ENCODE measurements around the gene STAT6. TPM values are rescaled to one million over a fixed set of nuclear protein-coding genes. Genes with fewer than 3 reads are reported as not detected.

The STAT6 gene
- total RNA-seq, 1 experiment from 2014 or later = 44.2 TPM

DNA sequence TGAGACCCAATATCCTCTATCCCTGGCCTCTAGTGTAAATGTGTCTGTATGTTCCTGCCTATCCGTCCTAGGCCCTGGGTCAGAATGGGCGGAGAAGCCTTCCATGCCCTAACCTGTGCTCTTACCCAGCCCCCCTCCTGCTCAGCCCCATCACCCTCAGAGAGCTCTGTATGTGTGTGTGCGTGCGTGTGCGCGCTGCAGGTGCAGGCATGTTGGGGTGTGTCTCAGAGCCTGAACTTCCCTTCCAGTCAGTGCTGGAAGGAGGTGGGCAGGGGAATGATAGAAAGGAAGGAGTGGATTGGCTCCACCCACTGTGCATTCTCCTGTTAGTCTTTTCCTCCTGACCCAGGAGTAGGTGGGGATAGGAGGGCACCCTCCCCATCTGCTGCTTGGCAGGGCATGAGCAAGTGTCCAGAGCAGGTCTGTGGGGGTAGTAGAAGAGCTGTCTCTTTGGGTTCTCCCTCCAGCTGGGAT, 15.0 kb downstream of the STAT6 start:
- TSS peak; percentile 55 for BruUV-seq (replicated peaks)
- no peak for DNase-seq
- peaks cover 9% of the 10 kb centered on the region for H3K4me1 Mint-ChIP-seq (ENCODE audit: low read depth, unreplicated experiment)
- H3K36me3 Mint-ChIP-seq (ENCODE audit: insufficient read depth, unreplicated experiment) = peaks cover 42% of the 10 kb centered on the region
- Histone ChIP-seq H3K9me3 (no peaks in the 10 kb centered on the region), H3K4me3 (ENCODE audit: low read depth, low read length) (no peak overlapping the region), H3K27me3 (replicated peaks; ENCODE audit: control insufficient read depth, insufficient read depth, low read length) (no peaks in the 10 kb centered on the region), H3K36me3 (ENCODE audit: control insufficient read depth, insufficient read depth, low read length) (peaks cover 7% of the 10 kb centered on the region), H3K4me1 (peaks cover 6% of the 10 kb centered on the region; the same call in 1 of the 2 replicates)
- TF ChIP-seq, protein P1, sequence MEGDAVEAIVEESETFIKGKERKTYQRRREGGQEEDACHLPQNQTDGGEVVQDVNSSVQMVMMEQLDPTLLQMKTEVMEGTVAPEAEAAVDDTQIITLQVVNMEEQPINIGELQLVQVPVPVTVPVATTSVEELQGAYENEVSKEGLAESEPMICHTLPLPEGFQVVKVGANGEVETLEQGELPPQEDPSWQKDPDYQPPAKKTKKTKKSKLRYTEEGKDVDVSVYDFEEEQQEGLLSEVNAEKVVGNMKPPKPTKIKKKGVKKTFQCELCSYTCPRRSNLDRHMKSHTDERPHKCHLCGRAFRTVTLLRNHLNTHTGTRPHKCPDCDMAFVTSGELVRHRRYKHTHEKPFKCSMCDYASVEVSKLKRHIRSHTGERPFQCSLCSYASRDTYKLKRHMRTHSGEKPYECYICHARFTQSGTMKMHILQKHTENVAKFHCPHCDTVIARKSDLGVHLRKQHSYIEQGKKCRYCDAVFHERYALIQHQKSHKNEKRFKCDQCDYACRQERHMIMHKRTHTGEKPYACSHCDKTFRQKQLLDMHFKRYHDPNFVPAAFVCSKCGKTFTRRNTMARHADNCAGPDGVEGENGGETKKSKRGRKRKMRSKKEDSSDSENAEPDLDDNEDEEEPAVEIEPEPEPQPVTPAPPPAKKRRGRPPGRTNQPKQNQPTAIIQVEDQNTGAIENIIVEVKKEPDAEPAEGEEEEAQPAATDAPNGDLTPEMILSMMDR (IDR thresholded peaks at IDR 0.05; ENCODE audit: insufficient read depth in 1 of 2, low read depth in 1 of 2, low read length in 1 of 2, severe bottlenecking in 1 of 2, unreplicated experiment in 1 of 2) = no peak
- H3K9me3 Mint-ChIP-seq (ENCODE audit: unreplicated experiment) = no peaks in the 10 kb centered on the region
- ChIA-PET POLR2A (no interaction called here), CTCF (interaction anchor here (3.9 kb wide), 1 partner anchor 16 kb away, joined by 19 read pairs; the partner anchor contains the start of gene STAT6)
- H3K27ac Mint-ChIP-seq (ENCODE audit: unreplicated experiment) = no peak overlapping the region
- no peaks in the 10 kb centered on the region for H3K27me3 Mint-ChIP-seq (ENCODE audit: insufficient read depth, unreplicated experiment)
- no peak overlapping the region for H3K4me3 Mint-ChIP-seq (ENCODE audit: unreplicated experiment)
- intact Hi-C loops (cut with micrococcal nuclease; ENCODE audit: unreplicated experiment) = no loop called here

DNA sequence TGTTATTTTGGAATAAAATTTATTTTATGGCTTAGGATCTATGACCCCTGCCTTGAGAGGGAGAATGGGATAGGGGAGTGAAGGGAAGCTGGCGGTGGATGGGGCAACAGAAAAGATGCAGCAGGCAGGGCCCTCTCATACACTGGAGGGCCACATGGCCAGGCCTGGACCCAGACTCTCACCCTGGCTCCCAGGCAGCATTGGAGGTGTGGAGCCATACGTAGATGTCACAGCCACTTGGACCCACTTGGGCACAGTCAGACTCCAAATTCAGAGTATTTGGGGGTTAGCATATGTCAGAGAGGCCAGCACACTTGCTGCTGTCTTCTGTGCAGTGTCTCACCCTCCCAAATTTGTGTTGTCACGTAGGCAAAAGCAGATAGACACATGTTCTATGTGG, 15.7 kb downstream of the STAT6 start:
- POLR2A ChIA-PET = no interaction called here
- Histone ChIP-seq H3K4me1 (peaks cover 6% of the 10 kb centered on the region; the same call in 1 of the 2 replicates), H3K27me3 (replicated peaks; ENCODE audit: control insufficient read depth, insufficient read depth, low read length) (no peaks in the 10 kb centered on the region), H3K9me3 (no peaks in the 10 kb centered on the region), H3K4me3 (ENCODE audit: low read depth, low read length) (no peak overlapping the region), H3K36me3 (ENCODE audit: control insufficient read depth, insufficient read depth, low read length) (peaks cover 9% of the 10 kb centered on the region)
- BruUV-seq (replicated peaks) = no TSS peak
- TF ChIP-seq, protein P1 (IDR thresholded peaks at IDR 0.05; ENCODE audit: insufficient read depth in 1 of 2, low read depth in 1 of 2, low read length in 1 of 2, severe bottlenecking in 1 of 2, unreplicated experiment in 1 of 2) = no peak
- DNase-seq = no peak
- CTCF ChIA-PET = interaction anchor here (3.9 kb wide), 1 partner anchor 17 kb away, joined by 19 read pairs; the partner anchor contains the start of gene STAT6
- Mint-ChIP-seq H3K27ac (ENCODE audit: unreplicated experiment) (no peak overlapping the region), H3K4me3 (ENCODE audit: unreplicated experiment) (no peak overlapping the region), H3K9me3 (ENCODE audit: unreplicated experiment) (no peaks in the 10 kb centered on the region), H3K27me3 (ENCODE audit: insufficient read depth, unreplicated experiment) (no peaks in the 10 kb centered on the region), H3K4me1 (ENCODE audit: low read depth, unreplicated experiment) (peaks cover 13% of the 10 kb centered on the region), H3K36me3 (ENCODE audit: insufficient read depth, unreplicated experiment) (peaks cover 47% of the 10 kb centered on the region)
- intact Hi-C loops (cut with micrococcal nuclease; ENCODE audit: unreplicated experiment) = no loop called here

DNA sequence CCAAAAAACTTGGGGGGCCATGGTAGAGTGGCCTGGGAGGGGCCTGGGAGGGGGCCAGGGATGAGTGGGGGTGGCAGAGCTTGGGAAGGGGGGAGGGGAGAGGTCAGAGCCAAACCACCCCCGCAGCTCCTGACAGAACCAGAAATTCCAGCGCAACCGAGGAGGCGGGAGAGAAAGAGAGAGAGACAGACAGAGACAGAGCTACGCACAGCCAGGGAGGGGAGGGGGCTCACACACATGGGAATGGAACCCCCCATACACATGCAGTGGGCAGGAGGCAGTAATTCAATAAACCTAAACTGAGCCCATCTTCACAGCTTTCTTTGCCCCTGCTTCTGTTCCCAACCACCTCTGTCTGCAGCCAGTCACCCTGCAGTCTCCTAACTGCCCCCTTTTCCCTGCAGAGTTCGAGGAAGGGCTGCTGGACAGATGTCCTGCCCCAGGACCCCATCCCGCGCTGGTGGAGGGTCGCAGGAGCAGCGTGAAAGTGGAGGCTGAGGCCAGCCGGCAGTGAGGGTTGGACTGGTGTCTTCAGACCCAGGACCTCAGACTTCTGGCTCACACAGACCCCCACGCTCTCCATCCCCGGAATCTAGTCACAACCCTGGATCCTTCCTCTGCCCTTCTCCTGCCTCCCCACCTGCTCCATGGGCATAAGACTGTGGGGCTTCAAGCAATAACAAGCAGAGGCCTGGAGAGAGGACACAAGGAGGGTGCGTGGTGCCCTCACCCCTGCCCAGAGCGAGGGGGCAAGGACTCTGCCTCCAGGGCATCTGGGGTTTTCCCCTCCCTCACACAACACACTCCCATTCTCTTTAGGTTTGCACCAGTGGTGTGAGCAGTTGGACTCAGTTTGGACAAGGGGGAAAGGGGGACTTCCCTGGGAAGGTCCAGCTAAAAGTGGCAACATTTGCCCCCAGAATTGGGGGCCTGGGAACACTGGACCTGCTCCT, 16.7 kb downstream of the STAT6 start:
- CTCF ChIA-PET = interaction anchor here (0.6 to 3.3 kb wide), 3 partner anchors 17 to 392 kb away, joined by 3 to 22 read pairs (median 4); partner anchors contain the start of gene STAT6

More for the DNA sequence above, 16.7 kb downstream of the STAT6 start:
- peaks cover 6% of the 10 kb centered on the region; the same call in 1 of the 2 replicates for H3K4me1 ChIP-seq
- no peaks in the 10 kb centered on the region for H3K9me3 Mint-ChIP-seq (ENCODE audit: unreplicated experiment)
- no peaks in the 10 kb centered on the region for H3K9me3 ChIP-seq
- POLR2A ChIA-PET = no interaction called here
- peak overlapping the region; percentile 71 for H3K27ac Mint-ChIP-seq (ENCODE audit: unreplicated experiment)
- peak overlapping the region; percentile 35 for H3K4me3 Mint-ChIP-seq (ENCODE audit: unreplicated experiment)
- no TSS peak for BruUV-seq (replicated peaks)
- H3K4me3 ChIP-seq (ENCODE audit: low read depth, low read length) = no peak overlapping the region
- peaks cover 55% of the 10 kb centered on the region for H3K36me3 Mint-ChIP-seq (ENCODE audit: insufficient read depth, unreplicated experiment)
- TF ChIP-seq, protein P1 (IDR thresholded peaks at IDR 0.05; ENCODE audit: insufficient read depth in 1 of 2, low read depth in 1 of 2, low read length in 1 of 2, severe bottlenecking in 1 of 2, unreplicated experiment in 1 of 2) = no peak
- H3K4me1 Mint-ChIP-seq (ENCODE audit: low read depth, unreplicated experiment) = peaks cover 19% of the 10 kb centered on the region
- peaks cover 9% of the 10 kb centered on the region for H3K36me3 ChIP-seq (ENCODE audit: control insufficient read depth, insufficient read depth, low read length)
- intact Hi-C loops (cut with micrococcal nuclease; ENCODE audit: unreplicated experiment) = no loop called here
- DNase-seq = no peak
- H3K27me3 ChIP-seq (replicated peaks; ENCODE audit: control insufficient read depth, insufficient read depth, low read length) = no peaks in the 10 kb centered on the region
- no peaks in the 10 kb centered on the region for H3K27me3 Mint-ChIP-seq (ENCODE audit: insufficient read depth, unreplicated experiment)
